ENCODE data around the gene LEMD1.

GRCh38 chr1:205350124-205350523, 71.7 kb downstream of the LEMD1 start:
- no peak for TF ChIP-seq TAF1 (IDR thresholded peaks at IDR 0.05; ENCODE audit: borderline replicate concordance, insufficient read depth, low read length)
- TF ChIP-seq FOXP2 (optimal IDR thresholded peaks at IDR 0.05; ENCODE audit: borderline replicate concordance, extremely low read depth, extremely low read length, insufficient read depth): no peak
